Measurements from ENCODE around the gene C1QTNF6.

GRCh38 chr22:37141476-37141875 is 46.6 kb downstream of the C1QTNF6 start:
- TF ChIP-seq EZH2 (IDR thresholded peaks at IDR 0.05; ENCODE audit: insufficient read depth, low read length): no peak
- no peak for TF ChIP-seq CTCF (IDR thresholded peaks at IDR 0.05; ENCODE audit: insufficient read depth, low read depth, low read length)

Measured in astrocyte (in vitro differentiated cells and primary cell).